PC-3 (cell line): ENCODE data around the gene KEAP1.

Source experiments
- CTCF ChIP-seq: fragments of 300-600 bp; sonication (generic); conservative IDR thresholded peaks from 2 replicates; pipeline ENCODE4 v1.5.1; 2017; ENCODE audit warnings: antibody characterized with exemption, low read depth, mild to moderate bottlenecking, low read length
- EZH2phosphoT487 ChIP-seq: fragments of 300-600 bp; sonication (generic); IDR thresholded peaks from 2 replicates; pipeline ENCODE4 v1.6.1; 2018; ENCODE audit warnings: mild to moderate bottlenecking, antibody characterized with exemption, low read length, borderline replicate concordance

GRCh38 chr19:10518444-10519361 lies 15.5 kb upstream of the KEAP1 start:
- no peak for TF ChIP-seq CTCF
- TF ChIP-seq EZH2phosphoT487 = no peak
